Type B pancreatic cell (in vitro differentiated cells): ENCODE measurements around the gene CHRNA1. TPM values are rescaled to one million over a fixed set of nuclear protein-coding genes. Genes with fewer than 3 reads are reported as not detected.

ENCODE experiments used
- DNase-seq: peaks from one replicate; pipeline ENCODE4 v3.0.0; 2021; ENCODE audit warnings: mixed read lengths; ENCODE audit not compliant: unreplicated experiment; ENCODE audit errors: extremely low spot score
- H3K27ac Mint-ChIP-seq: 2 replicates; pipeline ENCODE4 v1.8.0; 2021; ENCODE audit warnings: mild to moderate bottlenecking, mixed read lengths
- H3K27me3 Mint-ChIP-seq: 2 replicates; pipeline ENCODE4 v1.8.0; 2021; ENCODE audit warnings: mixed read lengths
- H3K36me3 Mint-ChIP-seq: 2 replicates; pipeline ENCODE4 v1.8.0; 2021; ENCODE audit warnings: mixed read lengths
- H3K4me1 Mint-ChIP-seq: one replicate; pipeline ENCODE4 v1.8.0; 2021; ENCODE audit warnings: mixed read lengths; ENCODE audit not compliant: unreplicated experiment
- H3K4me3 Mint-ChIP-seq: 2 replicates; pipeline ENCODE4 v1.8.0; 2021; ENCODE audit warnings: mild to moderate bottlenecking, mixed read lengths
- H3K9me3 Mint-ChIP-seq: 2 replicates; pipeline ENCODE4 v1.8.0; 2021; ENCODE audit warnings: mixed read lengths
- total RNA-seq: library from RNA; stranded (reverse); gene quantifications from 2 replicates; pipeline ENCODE4 v1.2.1, GENCODE V29; 2021; ENCODE audit warnings: low replicate concordance
- TF ChIP-seq, protein P1 (sequence below): fragments of 200-600 bp; sonication (generic); conservative IDR thresholded peaks from 2 replicates; pipeline ENCODE4 v1.5.0; 2021; ENCODE audit warnings: antibody characterized with exemption, mild to moderate bottlenecking

The CHRNA1 gene
- total RNA-seq, 1 donor from 2014 or later, result 1.1 TPM

DNA sequence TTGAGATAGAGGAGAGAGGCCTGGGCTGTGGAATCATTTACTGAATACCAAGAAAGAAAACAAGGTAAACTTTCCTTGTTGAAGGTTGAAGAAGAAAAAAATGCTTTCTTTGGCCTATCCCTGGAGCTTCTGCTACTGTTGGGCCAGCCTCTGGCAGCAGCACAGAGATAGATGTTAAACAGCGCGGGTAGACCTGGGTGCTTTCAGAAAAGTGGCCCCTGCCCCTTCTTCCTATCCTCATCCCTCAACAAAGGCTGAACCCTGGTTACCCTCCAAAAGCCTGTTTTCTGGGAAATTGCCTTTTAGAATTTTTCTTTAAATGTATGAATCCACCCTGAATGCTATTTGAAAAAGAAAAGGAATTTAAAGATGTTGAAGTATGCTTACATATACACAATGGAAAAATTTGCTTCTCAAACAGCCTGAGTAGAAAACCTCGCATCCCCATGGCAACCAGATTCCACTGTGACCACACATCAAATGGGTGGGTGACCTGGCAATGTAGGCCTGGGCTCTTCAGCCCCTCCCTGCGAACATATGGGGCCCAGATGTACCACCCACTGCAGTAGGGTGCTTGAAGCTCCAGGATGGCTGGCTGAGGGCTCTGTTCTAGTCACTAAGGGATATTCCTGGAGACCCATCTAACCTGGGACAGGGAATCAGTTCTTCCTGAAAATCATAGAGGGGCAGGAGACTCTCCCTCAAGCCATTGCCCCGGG, 23.4 kb upstream of the CHRNA1 start:
- H3K27ac Mint-ChIP-seq, result peak overlapping the region; percentile 58
- no peak for DNase-seq
- H3K9me3 Mint-ChIP-seq, result no peaks in the 10 kb centered on the region
- H3K27me3 Mint-ChIP-seq, result no peaks in the 10 kb centered on the region
- TF ChIP-seq, protein P1, sequence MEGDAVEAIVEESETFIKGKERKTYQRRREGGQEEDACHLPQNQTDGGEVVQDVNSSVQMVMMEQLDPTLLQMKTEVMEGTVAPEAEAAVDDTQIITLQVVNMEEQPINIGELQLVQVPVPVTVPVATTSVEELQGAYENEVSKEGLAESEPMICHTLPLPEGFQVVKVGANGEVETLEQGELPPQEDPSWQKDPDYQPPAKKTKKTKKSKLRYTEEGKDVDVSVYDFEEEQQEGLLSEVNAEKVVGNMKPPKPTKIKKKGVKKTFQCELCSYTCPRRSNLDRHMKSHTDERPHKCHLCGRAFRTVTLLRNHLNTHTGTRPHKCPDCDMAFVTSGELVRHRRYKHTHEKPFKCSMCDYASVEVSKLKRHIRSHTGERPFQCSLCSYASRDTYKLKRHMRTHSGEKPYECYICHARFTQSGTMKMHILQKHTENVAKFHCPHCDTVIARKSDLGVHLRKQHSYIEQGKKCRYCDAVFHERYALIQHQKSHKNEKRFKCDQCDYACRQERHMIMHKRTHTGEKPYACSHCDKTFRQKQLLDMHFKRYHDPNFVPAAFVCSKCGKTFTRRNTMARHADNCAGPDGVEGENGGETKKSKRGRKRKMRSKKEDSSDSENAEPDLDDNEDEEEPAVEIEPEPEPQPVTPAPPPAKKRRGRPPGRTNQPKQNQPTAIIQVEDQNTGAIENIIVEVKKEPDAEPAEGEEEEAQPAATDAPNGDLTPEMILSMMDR, result no peak
- H3K4me3 Mint-ChIP-seq, result no peak overlapping the region
- H3K4me1 Mint-ChIP-seq, result peaks cover 25% of the 10 kb centered on the region
- H3K36me3 Mint-ChIP-seq, result no peaks in the 10 kb centered on the region

DNA sequence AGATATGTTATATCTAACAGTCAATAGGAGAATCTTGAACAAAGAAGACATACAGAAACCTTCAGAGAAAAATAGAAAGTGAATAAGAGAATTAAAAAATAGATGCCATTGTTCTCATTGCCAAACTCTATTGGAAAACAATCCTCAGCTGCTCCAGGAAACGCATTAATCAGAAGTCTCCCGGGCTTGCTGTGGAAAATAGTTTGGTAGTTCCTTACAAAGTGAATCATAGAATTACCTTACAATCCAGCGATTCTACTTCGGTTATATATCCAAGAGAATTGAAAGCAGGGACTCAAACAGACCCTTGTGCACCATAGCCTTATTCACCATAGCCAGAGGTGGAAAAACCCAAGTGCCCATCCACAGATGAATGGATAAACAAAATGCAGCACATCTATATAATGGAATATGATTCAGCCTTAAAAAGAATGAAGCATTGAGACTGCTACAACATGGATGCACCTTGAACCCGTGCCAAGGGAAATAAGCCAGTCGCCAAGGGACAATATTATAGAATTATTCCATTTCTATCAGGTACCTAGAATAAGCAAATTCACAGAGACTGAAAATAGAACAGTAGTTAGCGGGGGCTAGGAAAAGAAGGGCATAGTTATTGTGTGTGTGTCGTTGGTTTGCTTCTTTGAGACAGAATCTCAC, 21.9 kb upstream of the CHRNA1 start:
- Mint-ChIP-seq H3K9me3 (no peaks in the 10 kb centered on the region), H3K27ac (no peak overlapping the region), H3K27me3 (no peaks in the 10 kb centered on the region), H3K4me3 (no peak overlapping the region), H3K36me3 (no peaks in the 10 kb centered on the region), H3K4me1 (peaks cover 20% of the 10 kb centered on the region)
- TF ChIP-seq, protein P1, result no peak
- no peak for DNase-seq

DNA sequence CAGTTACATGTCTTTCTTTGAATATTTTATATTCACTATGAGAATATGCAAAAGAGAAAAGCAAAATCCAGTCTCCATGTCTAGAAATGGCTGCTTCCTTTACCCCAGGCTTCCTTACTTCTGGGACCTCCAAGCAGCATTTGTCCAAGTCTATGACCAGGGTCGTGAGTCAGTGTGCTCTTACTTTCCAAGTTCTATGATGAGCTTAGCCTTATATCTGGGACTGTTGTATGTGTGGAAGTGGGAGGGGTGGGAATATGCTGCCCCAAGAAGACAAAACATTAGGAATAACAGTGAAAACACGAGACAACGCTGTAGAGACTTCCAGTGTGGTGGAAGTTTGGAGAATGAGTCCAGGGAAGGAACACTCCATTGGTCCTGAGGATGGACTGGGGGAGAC, 21.2 kb upstream of the CHRNA1 start:
- H3K27me3 Mint-ChIP-seq, result no peaks in the 10 kb centered on the region
- H3K4me1 Mint-ChIP-seq, result peaks cover 20% of the 10 kb centered on the region
- H3K36me3 Mint-ChIP-seq, result no peaks in the 10 kb centered on the region
- no peaks in the 10 kb centered on the region for H3K9me3 Mint-ChIP-seq
- TF ChIP-seq, protein P1, result no peak
- DNase-seq, result no peak
- H3K27ac Mint-ChIP-seq, result no peak overlapping the region
- H3K4me3 Mint-ChIP-seq, result no peak overlapping the region

DNA sequence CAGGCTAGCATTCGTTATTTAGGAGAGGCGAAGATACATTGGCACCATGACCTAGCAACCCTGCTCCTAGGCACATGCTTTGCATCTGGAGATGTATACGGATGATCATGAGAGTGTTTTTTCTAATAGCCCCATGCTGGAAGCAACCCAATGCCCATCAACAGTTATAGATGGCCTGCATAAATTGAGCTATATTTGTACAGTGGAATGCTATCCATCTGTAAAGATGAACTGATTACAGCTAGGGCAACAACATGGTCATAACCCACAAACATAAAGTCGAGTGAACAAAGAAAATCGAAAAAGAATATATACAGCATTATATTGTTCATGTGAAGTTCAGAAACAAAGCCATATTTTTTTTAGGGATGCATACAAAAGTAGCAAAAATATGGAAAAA, 20.6 kb upstream of the CHRNA1 start:
- DNase-seq, result no peak
- Mint-ChIP-seq H3K36me3 (no peaks in the 10 kb centered on the region), H3K9me3 (no peaks in the 10 kb centered on the region), H3K27ac (no peak overlapping the region), H3K27me3 (no peaks in the 10 kb centered on the region), H3K4me3 (no peak overlapping the region), H3K4me1 (peaks cover 23% of the 10 kb centered on the region)
- TF ChIP-seq, protein P1, result no peak

DNA sequence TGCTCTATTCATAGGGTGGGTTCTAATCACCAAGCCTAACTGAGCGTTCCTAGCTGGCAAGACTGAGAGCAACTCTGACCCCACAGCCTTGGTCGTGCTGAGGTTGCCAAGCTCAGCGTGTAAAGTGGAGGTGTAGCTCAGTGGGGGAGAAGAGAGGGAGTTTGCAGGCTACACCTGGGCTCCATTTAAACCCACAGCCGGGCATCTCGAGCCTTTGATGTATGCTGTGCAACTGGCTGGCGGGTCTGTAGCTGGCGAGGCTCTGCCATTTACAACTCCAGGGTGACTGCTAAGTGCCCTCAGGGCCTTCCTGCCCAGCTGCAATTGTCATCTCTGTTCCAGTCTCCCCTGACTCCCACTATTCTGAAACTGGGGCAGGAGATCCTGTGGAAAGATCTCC, 20.0 kb upstream of the CHRNA1 start:
- Mint-ChIP-seq H3K9me3 (no peaks in the 10 kb centered on the region), H3K36me3 (no peaks in the 10 kb centered on the region), H3K4me1 (peaks cover 26% of the 10 kb centered on the region), H3K27me3 (no peaks in the 10 kb centered on the region), H3K27ac (no peak overlapping the region), H3K4me3 (no peak overlapping the region)
- no peak for DNase-seq
- TF ChIP-seq, protein P1, result no peak
